OCI-M1 (cell line): ENCODE measurements around the gene NOS3.

ENCODE experiments used
- DNase-seq: peaks from one replicate; lab custom pipeline; 2025; lab: John Stamatoyannopoulos, UW

The NOS3 gene

DNA sequence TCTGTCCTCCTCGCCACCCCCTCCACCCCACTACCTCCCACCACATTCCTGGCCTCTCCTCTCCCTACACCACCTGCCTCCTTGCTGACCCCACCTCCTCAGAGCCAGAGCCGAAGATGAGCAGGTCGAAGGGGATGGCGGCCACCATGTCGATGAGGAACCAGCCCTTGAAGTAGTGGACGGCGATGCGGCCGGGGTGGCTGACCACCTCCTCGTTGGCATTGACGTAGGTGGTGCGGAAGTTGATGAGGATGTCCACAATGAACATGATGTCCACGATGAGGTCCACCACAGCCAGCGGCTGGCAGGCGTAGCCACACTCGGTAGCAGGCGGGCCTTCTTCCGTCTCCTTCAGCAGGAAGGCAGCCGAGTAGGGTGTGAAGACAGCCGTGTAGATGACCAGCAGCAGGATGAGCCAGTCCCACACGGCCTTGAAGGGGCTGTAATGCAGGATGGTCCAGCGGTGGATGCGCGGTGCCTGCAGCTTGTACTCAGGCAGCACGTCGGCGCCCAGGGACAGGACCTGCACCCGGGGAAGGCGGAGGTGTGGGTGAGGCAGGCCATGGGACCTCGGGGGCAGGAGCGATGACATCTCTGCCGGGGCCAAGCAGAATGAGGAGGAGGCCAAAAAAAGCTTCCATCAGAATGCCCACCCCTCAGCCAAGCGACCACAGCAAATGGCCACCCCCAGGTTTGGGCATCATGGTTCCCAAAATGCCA lies 38.3 kb upstream of the NOS3 start:
- no peak for DNase-seq

DNA sequence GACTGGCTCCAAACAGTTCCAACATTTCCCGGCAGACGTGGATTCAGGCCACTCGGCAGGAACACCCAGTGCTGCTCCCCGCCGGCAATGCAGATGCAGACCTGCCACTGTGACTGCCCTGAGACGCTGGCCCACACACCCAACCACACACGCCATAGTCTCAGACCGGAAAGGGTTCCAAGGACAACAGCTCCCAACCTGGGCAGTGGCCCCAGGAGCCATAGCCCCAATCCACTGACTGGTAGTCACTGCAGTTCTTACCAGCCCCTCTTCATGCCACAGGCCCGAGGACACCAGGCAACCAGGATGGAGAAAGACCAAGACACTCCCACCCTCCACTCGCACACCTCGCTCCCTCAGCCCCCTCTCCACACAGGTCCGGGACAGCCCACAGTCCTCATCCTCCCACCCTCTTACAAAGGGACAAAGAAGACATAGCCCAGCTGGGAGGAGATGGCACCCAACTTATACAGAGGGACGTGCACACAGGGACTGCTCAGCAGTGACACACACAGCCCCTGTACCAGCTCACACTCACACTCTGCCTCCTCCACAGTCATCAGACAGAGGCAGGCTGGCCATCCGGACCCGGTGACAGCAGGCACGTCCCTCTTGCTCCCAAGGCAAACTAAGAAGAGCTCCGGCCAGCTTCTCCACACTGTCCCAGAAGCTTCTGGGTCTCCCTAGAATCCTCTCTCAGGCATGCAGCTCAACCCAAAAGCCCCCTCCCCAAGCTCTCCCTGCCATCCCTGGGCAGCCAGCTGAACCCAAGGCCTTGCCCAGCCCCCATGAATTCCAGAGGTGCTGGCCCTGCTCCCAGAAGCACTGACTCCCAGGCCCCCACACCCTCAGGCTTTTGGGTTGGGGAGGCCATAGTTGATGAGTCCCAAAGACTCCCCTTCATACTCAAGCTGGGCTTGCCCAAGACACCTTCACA lies 37.5 kb upstream of the NOS3 start:
- no peak for DNase-seq

DNA sequence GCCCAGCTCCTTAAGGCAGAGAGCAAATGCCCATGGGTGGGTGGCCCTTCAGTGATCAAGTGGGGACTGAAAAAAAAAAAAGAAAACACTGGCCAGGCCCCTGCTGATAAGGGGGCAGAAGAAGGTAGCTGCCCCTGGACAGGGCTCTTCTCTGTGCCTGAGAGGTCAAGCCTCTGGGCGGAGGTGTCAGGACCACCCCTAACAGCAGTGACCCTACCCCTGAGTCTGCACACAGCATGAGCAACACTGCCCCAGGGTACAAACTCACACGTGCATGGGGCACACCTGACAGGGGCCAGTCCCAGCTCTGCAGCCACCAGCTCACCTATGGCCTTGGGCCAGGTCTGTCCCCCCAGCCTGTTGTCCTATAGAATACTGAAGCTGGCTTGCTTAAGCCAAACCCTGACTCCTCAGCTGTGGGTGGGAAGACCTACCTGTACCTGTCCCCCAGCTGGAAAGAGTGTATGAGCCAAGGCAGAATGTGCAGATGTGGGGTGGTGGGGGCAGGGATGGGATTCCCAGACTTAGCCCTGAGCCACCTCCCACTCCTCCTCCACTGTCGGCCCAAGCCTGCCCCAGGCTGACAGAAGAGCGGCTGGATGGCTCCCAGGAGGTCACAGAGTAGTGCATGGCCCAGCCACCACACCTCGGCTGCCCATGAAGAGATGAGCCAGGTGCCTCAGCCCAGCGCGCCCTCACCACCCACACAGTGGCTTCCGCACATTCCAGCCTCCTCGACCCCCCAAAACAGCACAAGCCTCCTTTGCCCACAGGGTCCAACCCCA lies 36.4 kb upstream of the NOS3 start:
- DNase-seq: no peak

DNA sequence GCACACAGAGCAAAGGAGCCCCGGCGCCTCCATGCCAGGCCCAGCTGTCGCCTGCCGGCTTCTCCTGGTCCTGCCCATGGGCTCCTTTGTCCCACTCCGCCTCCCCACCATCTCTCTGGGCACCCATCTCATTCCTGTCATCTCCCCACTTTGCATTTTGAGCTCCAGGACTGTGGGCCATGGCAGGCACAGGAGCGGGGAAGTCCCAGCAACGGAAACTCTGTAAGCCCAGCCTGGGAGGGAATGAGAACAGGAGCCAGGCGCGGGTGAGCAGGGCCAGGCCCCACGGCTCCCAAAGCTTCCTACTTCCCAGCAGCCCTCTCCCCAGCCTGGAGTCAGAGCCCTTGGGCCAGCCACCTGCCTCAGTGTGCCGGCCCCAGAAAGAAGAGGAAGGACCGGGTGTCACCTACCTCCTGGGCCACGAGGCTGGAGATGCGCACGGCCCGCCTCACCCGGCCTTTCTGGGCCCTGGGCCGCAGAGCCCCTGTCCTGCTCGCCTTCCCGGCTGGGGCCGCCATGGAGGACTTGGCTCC lies 35.8 kb upstream of the NOS3 start:
- DNase-seq: peak; percentile 26

DNA sequence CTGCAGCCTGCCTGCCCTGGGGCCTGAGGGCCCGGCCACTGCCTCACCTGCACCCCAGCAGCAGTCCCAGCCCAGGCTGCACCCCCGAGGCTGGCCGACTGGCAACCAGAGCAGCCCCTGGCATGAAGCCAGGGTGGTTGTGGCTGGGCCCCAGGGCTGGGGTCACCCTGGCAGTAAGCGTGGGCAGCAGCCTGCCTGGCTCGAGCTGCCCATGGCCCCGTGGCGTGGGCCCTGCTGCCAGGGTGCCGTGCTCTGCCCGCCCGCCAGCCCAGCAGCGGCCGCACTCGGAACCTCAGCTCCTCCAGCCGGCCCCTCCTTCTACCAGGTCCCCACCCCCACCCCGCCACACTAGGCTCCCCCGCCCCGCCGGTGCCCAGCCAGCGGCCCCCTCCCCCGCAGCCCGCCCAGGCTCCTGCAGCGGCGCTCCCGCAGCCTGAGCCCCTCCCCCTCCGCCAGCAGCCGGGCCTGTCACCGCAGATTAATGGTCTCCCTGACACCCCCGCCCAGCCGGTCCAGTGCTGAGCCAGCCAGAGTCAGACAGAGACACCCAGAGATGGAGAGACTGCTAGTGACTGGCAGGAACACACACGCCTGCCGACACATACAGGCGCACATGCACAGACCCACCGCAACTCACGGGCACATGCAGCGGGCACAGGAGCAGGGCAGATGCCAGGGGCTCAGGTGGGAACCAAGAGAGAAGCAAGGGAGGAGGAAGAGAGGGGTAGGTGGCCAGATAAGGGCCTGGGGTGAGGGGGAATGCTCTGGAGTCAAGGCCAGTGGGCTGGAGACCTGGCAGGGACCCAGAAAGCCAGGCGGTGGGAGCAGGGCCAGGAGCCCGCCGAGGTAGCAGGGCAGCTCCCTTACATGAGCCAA lies 35.1 kb upstream of the NOS3 start:
- peak; percentile 93 for DNase-seq

DNA sequence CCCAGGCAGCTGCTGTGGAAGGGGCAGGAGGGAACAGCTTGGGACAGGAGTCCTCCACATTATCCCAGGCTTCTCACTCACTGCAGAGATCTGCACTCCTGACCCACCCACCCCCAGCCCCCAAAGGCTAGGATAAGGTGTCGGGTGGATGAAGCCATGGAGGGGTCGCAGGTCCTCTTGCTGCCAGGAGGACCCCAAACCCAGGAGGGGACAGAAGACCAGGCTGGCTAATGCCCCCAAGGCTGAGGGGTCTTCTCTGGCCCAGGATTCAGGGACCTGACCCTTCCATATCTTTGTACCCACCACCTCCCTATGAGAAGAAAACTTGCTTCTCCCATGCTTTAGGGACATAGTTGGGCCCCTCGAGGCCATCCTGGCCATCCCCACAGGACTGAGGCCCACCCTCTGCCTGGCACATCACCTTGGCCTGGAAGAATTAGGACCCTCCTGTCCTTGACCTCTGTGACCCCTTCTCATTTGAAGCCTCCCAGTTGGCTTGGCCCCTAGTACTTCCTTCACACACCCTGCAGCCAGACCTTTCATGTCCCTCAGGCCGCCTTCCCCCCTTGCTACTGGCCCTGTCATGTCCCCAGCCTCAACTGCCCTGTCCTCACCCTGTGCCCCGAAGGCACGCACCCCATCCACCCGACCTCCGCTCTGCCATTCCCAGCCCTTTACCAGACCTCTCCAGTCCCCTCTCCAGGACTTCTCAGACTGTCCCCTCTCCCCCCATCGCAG lies 34.3 kb upstream of the NOS3 start:
- DNase-seq: peak; percentile 17

DNA sequence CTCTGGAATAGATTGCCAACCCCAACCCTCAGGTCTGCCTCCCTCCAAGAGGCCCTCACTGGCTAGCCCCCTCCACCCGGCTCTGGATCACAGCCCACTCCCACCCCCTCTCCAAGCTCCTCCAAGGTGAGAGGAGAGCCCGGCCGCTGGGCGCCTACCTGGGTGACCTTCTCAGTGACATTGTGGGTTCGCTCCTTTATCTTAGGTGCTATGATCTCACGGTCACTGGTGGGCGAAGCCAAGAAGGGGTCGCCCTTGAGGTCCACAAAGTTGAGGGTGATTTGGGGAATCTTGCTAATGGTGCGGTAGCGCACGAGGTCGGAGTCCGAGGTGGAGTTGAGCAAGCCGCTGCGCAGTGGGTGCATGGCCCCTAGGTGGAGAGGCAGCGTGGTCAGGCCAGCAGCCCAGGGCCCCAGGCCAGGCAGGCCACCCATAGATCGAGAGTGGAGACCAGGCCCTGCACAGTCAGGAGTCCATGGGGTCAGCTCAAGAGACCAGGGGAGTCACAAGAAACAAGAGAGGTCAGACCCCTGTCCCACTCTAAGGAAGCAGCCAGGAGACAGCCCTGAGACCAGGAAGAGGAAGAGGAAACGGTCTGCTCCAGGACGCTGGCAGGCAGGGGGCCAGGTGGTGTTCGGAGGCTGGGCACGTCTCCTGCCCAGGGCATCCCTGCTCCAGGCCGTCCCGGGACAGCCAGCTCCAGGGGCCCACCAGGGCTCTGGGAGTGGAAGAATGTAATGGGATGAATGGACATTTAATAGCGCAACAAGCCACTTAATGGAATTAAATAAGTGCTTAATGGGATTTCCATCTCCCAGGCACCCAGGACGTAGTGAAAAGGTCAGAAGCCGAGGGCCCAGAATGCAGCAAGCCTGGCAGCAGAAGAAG lies 33.4 kb upstream of the NOS3 start:
- no peak for DNase-seq

DNA sequence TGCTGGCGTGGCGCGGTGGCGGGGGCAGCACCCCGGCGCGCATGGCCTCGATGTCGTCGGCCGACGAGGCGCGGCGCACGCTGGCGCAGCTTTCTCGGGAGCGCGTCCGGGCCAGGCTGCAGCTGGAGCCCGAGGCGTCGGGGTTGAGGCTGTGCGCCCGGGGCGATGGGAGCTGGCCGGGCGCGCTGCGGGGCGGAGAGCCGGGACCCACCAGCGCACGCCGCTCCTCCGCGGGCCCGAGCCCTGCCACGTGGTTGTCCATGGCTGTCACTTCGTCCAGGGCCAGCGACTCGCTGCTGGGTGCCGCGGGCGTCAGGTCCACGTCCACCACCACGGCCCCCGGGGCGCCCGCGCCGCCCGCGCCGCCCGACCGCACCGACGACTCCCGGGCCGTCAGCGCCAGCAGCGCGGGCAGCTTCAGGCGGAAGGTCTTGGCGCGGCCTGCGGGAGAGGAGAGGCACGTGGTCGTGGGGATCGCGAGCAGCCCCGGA lies 32.7 kb upstream of the NOS3 start:
- no peak for DNase-seq

DNA sequence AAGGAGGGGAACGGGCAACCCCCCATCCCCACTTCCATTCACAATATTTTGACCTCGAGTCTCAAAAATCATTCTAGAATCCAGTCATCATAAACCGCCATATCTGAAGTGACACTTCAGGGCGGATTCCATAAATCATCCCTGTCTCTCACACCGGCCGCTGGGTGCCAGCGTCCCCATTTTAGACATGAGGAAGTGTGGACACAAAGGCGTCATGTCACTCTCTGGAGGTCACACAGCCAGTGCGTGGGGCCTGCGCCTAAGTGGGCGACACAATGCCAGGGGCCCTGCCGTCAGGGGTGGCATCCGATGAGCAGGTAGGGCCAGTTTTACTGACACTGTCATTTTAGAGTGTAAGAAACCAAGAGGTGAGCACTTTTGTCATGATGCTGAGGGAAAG lies 32.2 kb upstream of the NOS3 start:
- DNase-seq: peak; percentile 45

DNA sequence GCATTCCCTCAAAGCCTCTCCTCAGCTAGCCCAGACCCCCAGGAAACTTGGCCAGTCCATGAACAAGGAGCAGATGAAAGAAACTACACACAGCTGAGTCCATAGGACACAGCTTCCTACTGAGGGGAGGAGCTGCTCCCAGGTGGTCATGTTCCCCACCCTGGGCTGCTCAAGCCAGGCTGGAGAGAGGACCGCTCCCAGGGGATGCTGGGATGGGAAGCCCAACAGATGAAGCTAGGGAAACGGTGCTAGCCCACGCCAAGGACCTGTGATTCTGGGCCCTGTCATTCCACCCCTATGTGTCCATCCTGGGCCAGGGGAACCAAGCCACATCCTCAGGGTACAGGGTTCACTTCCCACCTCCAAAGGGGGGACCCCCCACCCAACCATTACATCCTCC lies 31.7 kb upstream of the NOS3 start:
- DNase-seq: peak; percentile 34

DNA sequence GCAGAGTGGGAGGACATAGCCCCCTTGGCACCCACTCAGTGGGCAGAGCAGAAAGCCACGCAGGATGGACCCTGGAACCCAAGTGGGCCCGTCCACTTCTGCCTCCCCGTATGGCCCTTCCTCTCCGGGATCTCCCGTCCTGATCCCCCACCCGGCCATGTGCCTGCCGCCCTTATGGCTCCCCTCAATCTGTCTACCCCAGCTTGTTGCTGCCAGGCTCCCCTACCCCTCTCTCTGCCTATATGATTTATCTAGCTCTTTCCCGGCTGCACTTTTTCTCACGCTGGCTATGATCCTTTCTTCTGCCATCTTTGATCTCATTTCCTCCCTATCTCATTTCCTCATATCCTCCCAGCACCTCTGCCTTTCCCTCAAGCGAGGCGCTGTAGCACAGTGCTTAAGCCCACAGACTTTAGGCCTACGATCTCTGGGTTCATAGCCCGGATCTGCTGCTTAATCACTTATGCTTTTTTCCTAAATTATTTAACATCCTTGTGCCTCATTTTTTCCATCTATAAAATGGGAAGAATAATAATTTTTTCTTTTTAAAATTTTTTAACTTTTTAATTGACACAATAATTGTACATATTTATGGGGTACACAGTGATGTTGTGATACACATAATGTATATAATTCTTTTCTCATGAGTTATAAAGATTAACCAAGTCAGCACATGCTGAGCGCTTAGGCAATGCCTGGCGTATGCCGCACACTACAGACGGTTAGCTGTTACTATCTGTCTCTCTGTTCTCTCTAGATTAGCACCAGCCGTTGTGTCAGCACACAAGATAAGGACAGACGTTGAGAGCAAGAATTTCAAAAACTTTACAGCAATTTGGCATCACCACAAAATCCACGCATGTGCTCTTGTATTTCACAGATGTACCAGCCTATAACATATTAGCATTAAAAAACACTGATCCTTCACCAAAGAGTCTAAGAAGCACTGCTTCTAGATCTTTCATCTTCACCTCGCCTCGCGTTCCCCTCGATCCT lies 30.8 kb upstream of the NOS3 start:
- peak; percentile 92 for DNase-seq

DNA sequence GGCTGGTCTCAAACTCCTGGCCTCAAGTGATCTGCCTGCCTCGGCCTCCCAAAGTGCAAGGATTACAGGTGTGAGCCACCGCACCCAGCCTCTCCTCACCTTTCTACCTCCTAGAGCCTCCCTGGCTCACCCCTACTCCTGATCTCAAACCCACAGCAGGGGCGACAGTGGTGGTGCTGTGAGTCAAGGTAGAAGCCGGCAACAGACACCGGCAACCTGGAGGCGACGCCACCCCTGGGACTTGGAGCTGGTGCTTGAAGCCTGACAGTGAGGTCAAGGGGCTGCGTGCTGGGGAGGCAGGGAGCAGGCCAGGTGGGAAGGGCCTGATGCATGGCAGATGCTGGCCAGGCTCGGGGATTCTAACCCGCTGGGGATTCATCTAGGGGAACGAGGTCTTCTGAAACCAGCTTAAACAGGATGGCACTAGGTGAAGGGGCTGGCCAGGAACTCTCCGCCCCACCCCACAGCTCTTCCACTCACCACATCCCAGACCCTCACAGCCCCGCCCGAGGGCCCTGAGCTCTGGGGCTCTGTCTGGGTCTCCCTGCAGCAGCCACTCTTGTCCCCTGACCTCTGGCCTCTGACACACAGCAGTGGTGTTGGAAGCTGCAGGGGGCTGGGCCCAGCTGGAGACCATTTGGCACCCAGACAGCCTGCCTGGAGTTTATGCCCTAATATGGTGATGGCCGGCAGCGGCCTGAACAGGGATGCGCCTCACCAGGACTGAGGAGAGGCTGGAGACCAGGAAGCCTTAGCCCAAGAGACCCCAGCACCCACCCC lies 29.1 kb upstream of the NOS3 start:
- no peak for DNase-seq

DNA sequence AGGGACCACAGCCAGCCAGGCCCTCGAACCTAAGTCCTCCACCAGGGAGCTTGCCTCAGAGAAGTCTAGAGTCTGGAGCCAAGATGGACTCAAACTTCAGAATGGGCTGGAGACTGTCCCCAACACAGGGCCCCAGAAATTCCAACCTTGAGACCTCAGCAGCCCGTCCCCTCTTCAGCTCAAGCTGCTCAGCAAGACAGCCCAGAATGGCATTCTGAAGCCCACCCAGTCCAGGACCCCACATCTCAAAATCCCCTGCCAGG lies 28.6 kb upstream of the NOS3 start:
- no peak for DNase-seq

DNA sequence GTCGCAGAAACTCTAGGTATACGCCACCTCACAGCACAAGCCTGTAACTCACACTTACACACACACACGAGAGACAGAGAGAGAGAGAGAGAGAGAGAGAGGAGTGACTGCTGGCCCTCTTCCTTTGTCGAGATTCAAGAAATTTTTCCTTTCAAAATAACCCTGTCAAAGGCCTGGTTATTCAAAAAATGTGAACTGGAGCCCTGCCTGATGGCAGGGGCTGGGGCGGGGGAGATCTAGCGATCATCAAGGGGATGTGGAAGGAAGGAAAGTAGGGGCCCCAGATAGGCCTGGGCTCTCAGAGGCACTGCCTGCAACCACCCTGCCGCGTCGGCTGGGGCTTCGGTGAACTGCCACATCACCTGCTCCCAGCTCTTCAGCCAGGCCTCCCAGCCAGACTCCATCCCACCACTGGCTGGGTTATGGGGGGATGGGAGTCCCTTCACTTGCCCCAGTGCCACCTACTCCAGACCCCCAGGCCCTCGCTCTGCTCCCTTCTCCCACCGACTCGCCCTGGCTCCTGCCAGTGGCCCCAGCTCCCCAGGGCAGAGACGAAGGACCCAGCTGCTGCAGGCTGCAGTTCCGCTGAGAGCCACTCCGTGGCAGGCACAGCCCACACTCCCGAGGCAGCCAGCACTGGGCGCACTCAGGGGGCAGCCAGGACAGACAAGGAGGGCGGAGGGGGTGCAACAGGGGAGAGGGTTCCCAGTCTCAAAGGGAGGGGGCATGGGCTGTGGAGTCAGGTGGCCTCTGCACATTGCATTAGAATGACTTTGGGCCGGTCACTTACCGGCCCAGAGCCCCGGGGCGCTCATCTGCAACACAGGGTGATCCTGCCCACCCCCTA lies 28.0 kb upstream of the NOS3 start:
- DNase-seq: peak; percentile 73

DNA sequence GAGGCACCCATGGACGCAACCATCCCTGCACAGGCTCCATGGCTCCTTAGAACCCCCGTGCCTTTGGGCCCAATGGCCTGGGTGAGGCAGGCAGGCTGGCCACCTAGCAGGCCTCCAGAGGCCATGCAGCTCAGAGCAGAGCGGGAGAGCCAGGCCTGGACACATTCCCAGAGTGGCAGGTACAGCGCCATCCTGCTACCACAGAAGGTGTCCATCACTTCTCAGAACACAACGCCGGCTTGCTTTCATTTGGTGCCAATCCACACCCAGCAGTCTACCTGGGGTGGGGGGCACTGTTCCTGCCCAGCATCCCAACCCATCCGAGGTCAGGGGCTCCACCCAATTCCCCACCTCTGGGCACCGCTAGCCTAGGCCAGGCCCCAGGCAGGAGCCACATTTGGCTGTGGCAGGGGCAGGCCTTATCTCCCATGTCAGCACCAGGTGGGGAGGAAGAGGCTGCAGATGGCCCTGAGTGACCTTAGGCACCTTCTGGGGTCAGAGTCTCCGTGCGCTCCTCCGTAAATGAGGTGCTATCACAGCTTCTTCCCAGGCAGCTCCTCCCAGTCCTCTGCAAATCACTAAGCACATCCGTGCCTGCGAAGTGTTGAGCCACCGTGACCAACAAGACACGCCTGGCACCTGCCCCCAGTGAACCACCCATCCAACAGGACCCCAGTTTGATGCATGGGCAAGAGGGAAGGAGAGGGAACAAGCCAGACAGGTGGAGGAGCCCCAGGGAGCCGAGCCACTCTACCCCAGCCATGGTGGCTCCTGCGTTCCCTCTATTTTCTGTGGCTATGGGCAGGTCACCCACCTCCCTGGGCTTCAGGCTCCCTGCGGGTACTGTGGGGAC lies 26.9 kb upstream of the NOS3 start:
- no peak for DNase-seq
